NCI-H2227 (cell line): ENCODE data around the gene GATC.
"Not testable (repeated sequence)": the region's sequence is repeated elsewhere in the genome, so short reads cannot be mapped to it uniquely, and the experiment has no call there.

ENCODE experiments used
- DNase-seq: peaks from one replicate; lab custom pipeline; 2025; ENCODE audit not compliant: unreplicated experiment; lab: John Stamatoyannopoulos, UW

The GATC gene

GRCh38 chr12:120432772-120433525 is 13.3 kb upstream of the GATC start:
- DNase-seq, result no peak

- peak; percentile 99 for DNase-seq
These were observed 8.3 kb upstream of the GATC start, which contains the start of gene COX6A1 for GRCh38 chr12:120437735-120438494. Gene COX6A1, plus strand, starts transcription at chr12:120438113. Its CDS starts 14 bp downstream, at chr12:120438127.

GRCh38 chr12:120438495-120439198 is 7.6 kb upstream of the GATC start:
- no peak for DNase-seq

GRCh38 chr12:120439646-120440247 is 6.5 kb upstream of the GATC start:
- DNase-seq, result peak; percentile 80

- no peak for DNase-seq
These were observed 1.6 kb upstream of the GATC start for GRCh38 chr12:120444676-120445075.

GRCh38 chr12:120446844-120447178 is 567 bp downstream of the GATC start:
- DNase-seq, result not testable (repeated sequence)

- DNase-seq, result no peak
These were observed 1.7 kb downstream of the GATC start for GRCh38 chr12:120447992-120448391.

GRCh38 chr12:120452524-120452923 is 6.3 kb downstream of the GATC start:
- DNase-seq, result not testable (repeated sequence)

- no peak for DNase-seq
These were observed 7.0 kb downstream of the GATC start for GRCh38 chr12:120453060-120453750.

GRCh38 chr12:120453977-120454376 is 7.7 kb downstream of the GATC start:
- DNase-seq, result no peak

GRCh38 chr12:120455302-120455701 is 9.1 kb downstream of the GATC start:
- no peak for DNase-seq

GRCh38 chr12:120457133-120457532 is 10.9 kb downstream of the GATC start:
- no peak for DNase-seq

GRCh38 chr12:120460157-120460556 is 13.9 kb downstream of the GATC start:
- no peak for DNase-seq

GRCh38 chr12:120462099-120462640 is 15.9 kb downstream of the GATC start:
- no peak for DNase-seq

- no peak for DNase-seq
These were observed 17.5 kb downstream of the GATC start for GRCh38 chr12:120463712-120464111.

GRCh38 chr12:120465756-120466155 is 19.5 kb downstream of the GATC start:
- no peak for DNase-seq

- peak; percentile 46 for DNase-seq
These were observed 20.5 kb downstream of the GATC start for GRCh38 chr12:120466560-120467315.

- no peak for DNase-seq
These were observed 21.2 kb downstream of the GATC start for GRCh38 chr12:120467439-120467838.

GRCh38 chr12:120468325-120468820 is 22.1 kb downstream of the GATC start:
- DNase-seq, result peak; percentile 50
